Stomach smooth muscle (tissue), 2 donors: Measurements from ENCODE around the gene PEX3.
"Not testable (repeated sequence)": the region's sequence is repeated elsewhere in the genome, so short reads cannot be mapped to it uniquely, and the experiment has no call there.

Experiments
- H3K27ac ChIP-seq: one replicate; pipeline ENCODE4 v1.7.0; 2013; ENCODE audit warnings: mild to moderate bottlenecking, low read length, inconsistent platforms
- H3K27me3 ChIP-seq, 2 donors: one replicate each; pipeline ENCODE4 v1.7.0; 2013; ENCODE audit warnings: low read length in 2 of 2; ENCODE audit not compliant: insufficient read depth in 2 of 2, control insufficient read depth in 1 of 2
- H3K36me3 ChIP-seq, 2 donors: one replicate each; pipeline ENCODE4 v1.7.0; 2013; ENCODE audit warnings: low read length in 2 of 2; ENCODE audit not compliant: control insufficient read depth in 2 of 2, insufficient read depth in 2 of 2
- H3K4me1 ChIP-seq: one replicate; pipeline ENCODE4 v1.7.0; 2013; ENCODE audit warnings: low read length; ENCODE audit not compliant: control insufficient read depth, insufficient read depth
- H3K4me3 ChIP-seq, 2 donors: one replicate each; pipeline ENCODE4 v1.7.0; 2013; ENCODE audit warnings: low read length in 2 of 2
- H3K9ac ChIP-seq, 2 donors: one replicate each; pipeline ENCODE4 v1.7.0; 2013; ENCODE audit warnings: low read length in 2 of 2, mild to moderate bottlenecking in 1 of 2
- H3K9me3 ChIP-seq, 2 donors: one replicate each; pipeline ENCODE4 v1.7.0; 2013; ENCODE audit warnings: low read length in 2 of 2; ENCODE audit not compliant: control insufficient read depth in 2 of 2
- donor health status: healthy.
- donor health status: Pancreatic carcinoma.

The PEX3 gene

GRCh38 chr6:143419526-143419925 lies 31.1 kb upstream of the PEX3 start:
- no peaks in the 10 kb centered on the region for H3K27me3 ChIP-seq
- H3K27ac ChIP-seq, result no peak overlapping the region
- no peaks in the 10 kb centered on the region for H3K36me3 ChIP-seq
- H3K4me1 ChIP-seq, result no peaks in the 10 kb centered on the region
- H3K9me3 ChIP-seq, result no peaks in the 10 kb centered on the region
- H3K4me3 ChIP-seq, result no peak overlapping the region
- no peak overlapping the region for H3K9ac ChIP-seq

DNA sequence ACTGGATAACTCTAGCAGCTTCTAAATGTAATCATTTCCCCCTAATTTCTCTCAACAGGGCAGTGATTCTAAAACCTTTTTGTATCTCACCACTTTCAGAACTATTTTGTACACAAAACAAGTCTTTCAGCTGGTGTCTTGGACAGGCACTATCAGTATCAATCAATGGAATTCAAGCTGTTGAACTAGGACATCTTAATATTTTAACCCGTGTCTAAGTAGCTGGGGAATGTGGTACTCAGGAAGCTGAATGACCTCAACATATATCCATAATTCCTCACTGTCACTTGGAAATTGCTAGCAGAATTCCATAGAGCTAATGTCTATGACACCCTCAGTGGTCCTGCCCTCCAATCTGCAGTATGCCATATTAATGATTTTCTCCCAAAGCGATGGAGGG lies 24.6 kb upstream of the PEX3 start:
- Histone ChIP-seq H3K4me1 (no peaks in the 10 kb centered on the region), H3K9ac (no peak overlapping the region), H3K4me3 (no peak overlapping the region), H3K9me3 (no peaks in the 10 kb centered on the region), H3K36me3 (no peaks in the 10 kb centered on the region), H3K27me3 (no peaks in the 10 kb centered on the region), H3K27ac (no peak overlapping the region)

DNA sequence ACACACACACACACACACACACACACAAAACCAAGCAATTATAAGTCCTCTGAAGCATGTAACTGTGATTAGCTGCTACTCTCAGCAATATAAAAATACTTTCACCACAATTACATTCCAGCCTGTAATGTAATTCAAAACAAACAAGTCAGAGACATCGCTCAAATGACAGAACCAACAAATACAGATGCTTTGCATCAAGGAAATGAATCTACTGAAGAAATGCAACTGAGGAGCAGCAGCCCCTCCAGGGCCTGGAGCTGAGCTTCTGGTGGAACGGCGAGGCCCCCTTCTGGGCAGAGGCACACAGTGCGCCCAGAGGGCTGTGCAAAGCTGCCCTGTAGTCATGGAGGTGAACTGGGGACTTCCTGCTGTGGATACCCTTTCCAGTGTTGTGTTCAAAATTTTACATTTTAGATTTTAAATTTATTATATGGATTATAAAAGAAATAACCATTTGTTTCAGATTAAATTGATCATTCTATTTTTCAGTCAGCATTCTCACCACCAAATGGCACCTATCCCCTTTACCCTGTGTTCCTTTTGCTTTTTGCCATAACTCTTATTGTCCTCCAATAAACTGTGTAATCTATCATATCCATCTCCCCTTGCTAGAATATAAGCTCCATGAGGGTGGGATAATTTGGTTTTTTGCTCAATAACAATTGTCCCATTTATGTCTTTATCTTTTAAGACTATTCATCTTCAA lies 23.3 kb upstream of the PEX3 start:
- Histone ChIP-seq H3K27me3 (no peaks in the 10 kb centered on the region), H3K9me3 (no peaks in the 10 kb centered on the region)

GRCh38 chr6:143429970-143430369 lies 20.6 kb upstream of the PEX3 start:
- Histone ChIP-seq H3K27me3 (no peaks in the 10 kb centered on the region), H3K9ac (no peak overlapping the region), H3K36me3 (peaks cover 0 to 4% of the 10 kb centered on the region in 2 donors), H3K4me1 (no peaks in the 10 kb centered on the region), H3K4me3 (no peak overlapping the region), H3K27ac (no peak overlapping the region), H3K9me3 (no peaks in the 10 kb centered on the region)

More for the DNA sequence above, 23.3 kb upstream of the PEX3 start:
- Histone ChIP-seq H3K36me3 (peaks cover 0 to under 1% of the 10 kb centered on the region in 2 donors), H3K27ac (no peak overlapping the region), H3K9ac (no peak overlapping the region), H3K4me3 (no peak overlapping the region), H3K4me1 (no peaks in the 10 kb centered on the region)

- Histone ChIP-seq H3K4me1 (no peaks in the 10 kb centered on the region), H3K27ac (no peak overlapping the region), H3K4me3 (no peak overlapping the region), H3K27me3 (no peaks in the 10 kb centered on the region), H3K36me3 (peaks cover 0 to 5% of the 10 kb centered on the region in 2 donors), H3K9ac (no peak overlapping the region), H3K9me3 (no peaks in the 10 kb centered on the region)
Measured at GRCh38 chr6:143431226-143431625, 19.4 kb upstream of the PEX3 start.

DNA sequence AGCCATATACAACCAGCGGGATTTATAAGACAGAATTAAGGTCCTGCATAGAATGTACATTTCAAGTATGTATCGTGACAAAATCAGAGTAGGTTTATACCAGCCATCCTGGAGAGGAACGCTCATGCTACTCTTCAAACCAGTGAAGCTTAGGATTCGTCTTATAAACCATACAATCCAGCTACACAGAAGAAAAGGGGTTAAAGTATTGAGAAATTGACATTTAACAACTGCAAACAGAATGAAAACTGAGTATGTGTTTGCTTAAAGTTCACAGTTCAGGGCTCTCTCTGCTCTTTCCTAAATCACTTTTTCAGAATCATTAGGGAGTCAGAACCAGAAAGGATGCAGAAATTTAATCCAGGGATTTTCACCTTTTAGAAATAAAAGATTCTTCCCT lies 18.0 kb upstream of the PEX3 start:
- Histone ChIP-seq H3K27me3 (no peaks in the 10 kb centered on the region), H3K9ac (no peak overlapping the region), H3K4me3 (no peak overlapping the region), H3K4me1 (no peaks in the 10 kb centered on the region), H3K36me3 (peaks cover 0 to 8% of the 10 kb centered on the region in 2 donors), H3K27ac (no peak overlapping the region), H3K9me3 (no peaks in the 10 kb centered on the region)

DNA sequence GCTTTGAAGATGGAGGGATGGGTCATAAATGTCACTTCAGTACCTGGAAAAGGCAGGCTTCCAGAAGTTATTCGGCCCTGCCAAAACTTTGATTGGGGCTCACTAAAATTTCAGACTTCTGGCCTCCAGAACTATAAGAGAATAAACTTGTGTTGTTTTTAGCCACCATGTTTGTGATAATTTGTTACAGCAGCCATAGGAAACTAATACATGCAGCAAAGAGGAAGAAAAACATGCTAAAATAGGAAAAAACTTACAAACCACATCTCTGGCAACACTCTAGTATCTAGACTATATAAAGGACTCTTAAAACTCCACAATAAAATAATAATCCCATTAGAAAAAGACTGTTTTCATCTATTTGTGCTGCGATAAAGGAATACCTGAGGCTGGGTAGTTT lies 9.6 kb upstream of the PEX3 start:
- Histone ChIP-seq H3K9me3 (no peaks in the 10 kb centered on the region), H3K36me3 (peaks cover 0 to 5% of the 10 kb centered on the region in 2 donors), H3K27me3 (no peaks in the 10 kb centered on the region), H3K4me3 (no peak overlapping the region), H3K27ac (no peak overlapping the region), H3K4me1 (no peaks in the 10 kb centered on the region), H3K9ac (no peak overlapping the region)

- Histone ChIP-seq H3K36me3 (no peaks in the 10 kb centered on the region), H3K4me1 (no peaks in the 10 kb centered on the region), H3K9me3 (no peaks in the 10 kb centered on the region), H3K9ac (no peak overlapping the region), H3K27me3 (no peaks in the 10 kb centered on the region), H3K4me3 (no peak overlapping the region), H3K27ac (no peak overlapping the region)
Measured at GRCh38 chr6:143441680-143442545, 8.7 kb upstream of the PEX3 start.

GRCh38 chr6:143443096-143443495 lies 7.5 kb upstream of the PEX3 start:
- Histone ChIP-seq H3K27me3 (no peaks in the 10 kb centered on the region), H3K9ac (no peak overlapping the region), H3K36me3 (no peaks in the 10 kb centered on the region), H3K27ac (no peak overlapping the region), H3K9me3 (no peaks in the 10 kb centered on the region), H3K4me3 (no peak overlapping the region), H3K4me1 (no peaks in the 10 kb centered on the region)

DNA sequence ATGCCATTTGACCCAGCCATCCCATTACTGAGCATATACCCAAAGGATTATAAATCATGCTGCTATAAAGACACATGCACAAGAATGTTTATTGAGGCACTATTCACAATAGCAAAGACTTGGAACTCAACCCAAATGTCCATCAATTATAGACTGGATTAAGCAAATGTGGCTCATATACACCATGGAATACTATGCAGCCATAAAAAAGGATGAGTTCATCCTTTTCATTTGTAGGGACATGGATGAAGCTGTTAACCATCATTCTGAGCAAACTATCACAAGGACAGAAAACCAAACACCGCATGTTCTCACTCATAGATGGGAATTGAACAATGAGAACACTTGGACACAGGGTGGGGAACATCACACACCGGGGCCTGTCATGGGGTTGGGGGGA lies 2.7 kb upstream of the PEX3 start:
- H3K36me3 ChIP-seq, H3K9me3 ChIP-seq, H3K27me3 ChIP-seq, H3K27ac ChIP-seq, H3K9ac ChIP-seq, H3K4me3 ChIP-seq: not testable (repeated sequence)
- H3K4me1 ChIP-seq, result peaks cover 10% of the 10 kb centered on the region
